Spleen (tissue), 11 donors: ENCODE results near the gene KLF15. TPM values are rescaled to one million over a fixed set of nuclear protein-coding genes. Genes with fewer than 3 reads are reported as not detected.

Experiments
- DNase-seq: peaks from one replicate; pipeline ENCODE4 v3.0.0-alpha.2; 2020
- H3K27ac ChIP-seq, 8 donors: fragments of 200-600 bp; sonication (generic) in 7 of 8; 1 replicate in 4 of 8; 2 replicates in 4 of 8; pipeline versions ENCODE4 v1.5.0 to v1.8.0; 2016 to 2021; ENCODE audit warnings: inconsistent platforms in 4 of 8, mild to moderate bottlenecking in 4 of 8, moderate library complexity in 1 of 8
- H3K27me3 ChIP-seq, 7 donors: fragments of 200-600 bp; sonication (generic) in 6 of 7; replicated peaks in 1 of 7; 1 replicate in 4 of 7; 2 replicates in 3 of 7; pipeline versions ENCODE4 v1.5.0 to v1.8.0; 2016 to 2021; ENCODE audit warnings: inconsistent platforms in 3 of 7, mild to moderate bottlenecking in 1 of 7
- H3K36me3 ChIP-seq, 6 donors: fragments of 200-600 bp; sonication (generic) in 5 of 6; 1 replicate in 4 of 6; 2 replicates in 2 of 6; pipeline versions ENCODE4 v1.5.0 to v1.8.0; 2016 to 2021; ENCODE audit warnings: inconsistent platforms in 2 of 6
- H3K4me1 ChIP-seq, 6 donors: fragments of 200-600 bp; sonication (generic) in 5 of 6; 1 replicate in 3 of 6; 2 replicates in 3 of 6; pipeline versions ENCODE4 v1.5.0 to v1.8.0; 2016 to 2021; ENCODE audit warnings: inconsistent platforms in 3 of 6
- H3K4me3 ChIP-seq, 8 donors: fragments of 200-600 bp; sonication (generic) in 7 of 8; 1 replicate in 4 of 8; 2 replicates in 4 of 8; pipeline versions ENCODE4 v1.5.0 to v1.8.0; 2016 to 2021; ENCODE audit warnings: inconsistent platforms in 4 of 8, mild to moderate bottlenecking in 4 of 8, moderate library complexity in 2 of 8
- H3K9me3 ChIP-seq, 8 donors: fragments of 200-600 bp; sonication (generic) in 7 of 8; 1 replicate in 4 of 8; 2 replicates in 4 of 8; pipeline versions ENCODE4 v1.5.0 to v1.8.0; 2016 to 2021; ENCODE audit warnings: inconsistent platforms in 4 of 8
- POLR2A ChIP-seq, 3 donors: fragments of 450-650 bp; IDR thresholded peaks; one replicate each; pipeline ENCODE4 v1.5.1; 2017; ENCODE audit warnings: antibody characterized with exemption in 3 of 3, mild to moderate bottlenecking in 1 of 3
- POLR2AphosphoS5 ChIP-seq, 3 donors: sonication (generic); formaldehyde crosslinking; IDR thresholded peaks; one replicate each; pipeline ENCODE4 v1.5.1; 2017; ENCODE audit warnings: antibody characterized with exemption in 3 of 3
- WGBS, 5 donors: extraction: QIAGEN DNeasy Blood & Tissue Kit in 3 of 5; methylation state at CpG; one replicate each; pipeline versions ENCODE4 v1.1.5 to v1.1.7; 2013 to 2018; 5-methylcytosine and 5-hydroxymethylcytosine counted together
- intact Hi-C: fragments of 100-400 bp; cut with DNase I; formaldehyde crosslinking; loops from one replicate; pipeline ENCODE4 v1.15.0; 2023; ENCODE audit warnings: low total_unique reads
- polyA plus RNA-seq, 3 donors: library from polyadenylated mRNA; stranded (reverse); fragments of 200-250 nt; gene quantifications; one replicate each; pipeline ENCODE4 v1.2.1, GENCODE V29; 2013
- total RNA-seq, 7 donors: library from RNA; depleted of rRNA in 3 of 7; stranded (reverse); fragments of >200 nt in 3 of 7; fragmentation: NEBNext Ultra II Directional in 4 of 7; extraction: Animal tissue kit (Norgen Biotek cat#: 25700) in 4 of 7; gene quantifications; one replicate each; pipeline versions ENCODE4 v1.1.0 to v1.2.1, GENCODE V29; 2016 to 2021
- TF ChIP-seq, protein P1 (sequence below), 11 experiments: fragments of 200-600 bp in 7 of 11; fragments of 450-650 bp in 4 of 11; sonication (generic) in 4 of 11; IDR thresholded peaks in 8 of 11; conservative IDR thresholded peaks in 3 of 11; 1 replicate in 7 of 11; 2 replicates in 4 of 11; pipeline versions ENCODE4 v1.4.0 to v1.8.0; 2016 to 2021; ENCODE audit warnings: antibody characterized with exemption in 11 of 11, inconsistent platforms in 4 of 11, mild to moderate bottlenecking in 1 of 11
- donor health status: healthy with polysubstance abuse.
- donor health status: DM: no; HTN: no; CAD: no; lungs with moderate emphysema.
- donor health status: DM: no; HTN: no; CAD: no.
- donor health status: Bipolar disorder and iron deficiency.
- donor health status: healthy.
- donor health status: DM: no; HTN: no; CAD: no.
- donor health status: DM: yes; HTN: yes; CAD: no.

The KLF15 gene
- total and polyA plus RNA-seq, 10 donors: 0.57 to 9.5 (median 3.3) TPM

DNA sequence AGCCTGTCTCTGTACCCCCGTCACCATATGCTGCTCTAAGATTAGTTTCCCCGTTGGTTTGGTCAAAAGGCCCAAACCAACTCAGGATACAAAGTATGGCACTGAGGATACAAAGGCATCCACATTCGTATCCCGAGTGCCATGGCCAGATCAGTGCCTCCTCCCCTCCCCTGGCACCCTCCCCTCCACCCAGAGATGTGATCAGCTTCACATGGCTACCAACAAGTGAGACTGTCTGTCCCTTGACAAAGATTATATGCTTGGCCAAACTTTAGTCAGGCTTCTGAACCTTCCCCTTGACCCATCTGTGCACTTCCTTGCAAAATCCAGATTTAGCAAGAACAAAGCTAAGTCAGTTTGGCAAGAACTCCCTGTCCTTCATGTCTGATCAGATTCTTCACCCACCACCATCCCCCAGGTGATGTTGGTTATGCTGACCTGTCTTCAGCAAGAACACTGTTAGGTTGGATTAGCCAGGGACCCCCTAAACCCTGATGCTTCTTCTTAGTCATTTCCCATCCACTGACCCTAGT is 61.7 kb downstream of the KLF15 start:
- H3K27me3 ChIP-seq: peaks cover 0 to 17% (median 0%) of the 10 kb centered on the region in 7 donors
- no peaks in the 10 kb centered on the region for H3K36me3 ChIP-seq
- no peak for TF ChIP-seq POLR2AphosphoS5 (IDR thresholded peaks at IDR 0.05)
- no peak for TF ChIP-seq POLR2A (IDR thresholded peaks at IDR 0.05)
- TF ChIP-seq, protein P1, sequence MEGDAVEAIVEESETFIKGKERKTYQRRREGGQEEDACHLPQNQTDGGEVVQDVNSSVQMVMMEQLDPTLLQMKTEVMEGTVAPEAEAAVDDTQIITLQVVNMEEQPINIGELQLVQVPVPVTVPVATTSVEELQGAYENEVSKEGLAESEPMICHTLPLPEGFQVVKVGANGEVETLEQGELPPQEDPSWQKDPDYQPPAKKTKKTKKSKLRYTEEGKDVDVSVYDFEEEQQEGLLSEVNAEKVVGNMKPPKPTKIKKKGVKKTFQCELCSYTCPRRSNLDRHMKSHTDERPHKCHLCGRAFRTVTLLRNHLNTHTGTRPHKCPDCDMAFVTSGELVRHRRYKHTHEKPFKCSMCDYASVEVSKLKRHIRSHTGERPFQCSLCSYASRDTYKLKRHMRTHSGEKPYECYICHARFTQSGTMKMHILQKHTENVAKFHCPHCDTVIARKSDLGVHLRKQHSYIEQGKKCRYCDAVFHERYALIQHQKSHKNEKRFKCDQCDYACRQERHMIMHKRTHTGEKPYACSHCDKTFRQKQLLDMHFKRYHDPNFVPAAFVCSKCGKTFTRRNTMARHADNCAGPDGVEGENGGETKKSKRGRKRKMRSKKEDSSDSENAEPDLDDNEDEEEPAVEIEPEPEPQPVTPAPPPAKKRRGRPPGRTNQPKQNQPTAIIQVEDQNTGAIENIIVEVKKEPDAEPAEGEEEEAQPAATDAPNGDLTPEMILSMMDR (IDR thresholded peaks at IDR 0.05 in 8 of 11, conservative IDR thresholded peaks at IDR 0.05 in 3 of 11): no peak
- H3K9me3 ChIP-seq: no peaks in the 10 kb centered on the region
- no peaks in the 10 kb centered on the region for H3K4me1 ChIP-seq
- intact Hi-C loops: no loop called here
- H3K27ac ChIP-seq: no peak overlapping the region
- no peak overlapping the region for H3K4me3 ChIP-seq
- 72 to 92% (median 75%) methylated on average over 4 of the region's 4 CpGs for WGBS, 5 donors
- DNase-seq: peak; percentile 24

DNA sequence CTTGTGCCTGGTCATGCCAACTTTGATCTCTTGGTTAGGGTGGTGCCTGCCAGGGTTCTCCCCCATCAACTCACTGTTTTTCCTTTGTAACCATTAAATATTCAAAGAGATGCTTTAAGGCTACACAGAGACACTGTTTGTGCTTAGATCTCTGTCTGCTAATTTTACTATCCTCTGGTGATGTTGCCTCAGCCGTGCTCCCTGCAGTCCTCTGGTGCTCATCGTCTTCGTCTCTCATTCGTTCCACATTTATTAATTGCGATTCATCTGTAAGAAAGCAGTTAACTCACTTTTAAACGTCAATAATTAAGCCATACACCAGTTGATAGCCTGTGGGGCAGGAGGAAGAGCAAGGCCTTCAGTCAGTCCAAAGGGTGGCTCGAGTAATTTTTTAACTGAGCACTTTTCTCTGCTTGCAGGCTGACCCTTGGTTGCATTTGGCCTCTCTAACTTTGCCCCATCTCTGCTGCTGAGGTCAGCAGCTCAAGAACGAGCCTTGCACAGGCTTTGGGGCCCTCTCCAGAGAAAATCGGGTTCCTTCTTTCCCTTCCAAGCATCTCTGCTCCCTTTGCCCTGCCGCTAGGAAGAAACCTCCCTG is 62.9 kb downstream of the KLF15 start:
- no peaks in the 10 kb centered on the region for H3K9me3 ChIP-seq
- peaks cover 0 to 25% (median 0%) of the 10 kb centered on the region in 7 donors for H3K27me3 ChIP-seq
- DNase-seq: no peak
- WGBS, 5 donors: 80 to 90% (median 86%) methylated on average over 10 of the region's 10 CpGs
- intact Hi-C loops: no loop called here
- H3K36me3 ChIP-seq: no peaks in the 10 kb centered on the region
- H3K4me1 ChIP-seq: no peaks in the 10 kb centered on the region
- H3K4me3 ChIP-seq: no peak overlapping the region
- TF ChIP-seq POLR2AphosphoS5 (IDR thresholded peaks at IDR 0.05) (no peak), POLR2A (IDR thresholded peaks at IDR 0.05) (no peak)
- TF ChIP-seq, protein P1 (IDR thresholded peaks at IDR 0.05 in 8 of 11, conservative IDR thresholded peaks at IDR 0.05 in 3 of 11): no peak
- H3K27ac ChIP-seq: no peak overlapping the region

DNA sequence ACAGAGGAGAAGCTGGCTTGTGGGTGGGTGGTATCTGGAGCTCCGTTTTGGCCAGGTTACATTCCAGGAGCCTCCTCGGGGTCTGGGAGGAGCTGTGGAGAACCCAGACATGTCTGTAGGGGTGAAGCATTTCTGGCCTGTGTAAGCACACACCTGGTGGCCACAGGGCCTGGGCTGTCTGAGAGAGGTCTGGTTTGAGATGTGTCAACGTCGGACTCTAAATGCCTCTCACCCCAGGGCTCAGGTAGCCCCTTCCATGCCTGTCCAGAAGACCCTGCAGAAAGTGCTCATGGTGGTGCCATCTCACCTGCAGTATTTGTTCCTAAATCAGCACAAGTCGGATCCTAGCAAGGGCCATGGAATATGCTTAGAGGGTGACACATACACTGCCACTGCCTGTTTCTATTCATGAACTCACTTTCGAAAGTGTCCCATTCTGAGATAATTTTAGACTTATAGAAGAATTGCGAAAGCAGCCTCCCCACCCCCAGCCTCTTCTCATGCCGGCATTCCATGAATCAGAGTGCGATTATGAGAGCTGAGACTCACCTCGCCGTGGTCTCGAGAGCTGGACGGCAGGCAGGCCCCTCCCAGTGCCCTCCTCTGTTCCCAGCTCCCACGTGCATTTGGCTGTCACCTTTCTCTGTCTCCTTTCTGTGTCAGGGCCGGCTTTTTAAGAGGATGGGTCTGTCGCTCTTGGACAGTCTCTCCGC is 63.7 kb downstream of the KLF15 start:
- Histone ChIP-seq H3K4me3 (no peak overlapping the region), H3K9me3 (no peaks in the 10 kb centered on the region), H3K27me3 (peaks cover 0 to 33% (median 0%) of the 10 kb centered on the region in 7 donors), H3K36me3 (no peaks in the 10 kb centered on the region), H3K4me1 (peaks cover 0 to 2% (median under 1%) of the 10 kb centered on the region in 6 donors), H3K27ac (no peak overlapping the region)
- no peak for DNase-seq
- WGBS, 5 donors: 79 to 89% (median 83%) methylated on average over 17 of the region's 17 CpGs
- TF ChIP-seq POLR2A (IDR thresholded peaks at IDR 0.05): no peak
- TF ChIP-seq POLR2AphosphoS5 (IDR thresholded peaks at IDR 0.05): no peak
- TF ChIP-seq, protein P1 (IDR thresholded peaks at IDR 0.05 in 8 of 11, conservative IDR thresholded peaks at IDR 0.05 in 3 of 11): no peak
- intact Hi-C loops: no loop called here

Other genes with a start within 250 kb of the KLF15 start
- gene ALDH1L1, start 176.8 kb downstream of the KLF15 start, total RNA-seq: 1 to 10 TPM in 1 of 7 donors, under 1 TPM in 3, not detected in 3; 0.09 to 1.3 (median 0.38) TPM
- gene ALDH1L1, start 176.8 kb downstream of the KLF15 start, polyA plus RNA-seq: under 1 TPM; 0.13 to 0.35 (median 0.29) TPM
- not detected for gene CFAP100, start 37.5 kb upstream of the KLF15 start, total RNA-seq
- not detected for gene CFAP100, start 37.5 kb upstream of the KLF15 start, polyA plus RNA-seq
- 10 to 100 TPM; 32.4 to 75.3 (median 50.0) TPM for gene ZXDC, start 118.5 kb upstream of the KLF15 start, total RNA-seq
- gene ZXDC, start 118.5 kb upstream of the KLF15 start, polyA plus RNA-seq: 10 to 100 TPM in 2 of 3 donors, 1 to 10 TPM in 1; 7.5 to 14.6 (median 13.2) TPM
- under 1 TPM in 1 of 7 donors, not detected in 6; 0.16 TPM for gene UROC1, start 160.4 kb upstream of the KLF15 start, total RNA-seq
- gene UROC1, start 160.4 kb upstream of the KLF15 start, polyA plus RNA-seq: under 1 TPM; 0.02 to 0.03 (median 0.02) TPM
- gene CHST13, start 166.7 kb upstream of the KLF15 start, total RNA-seq: 10 to 100 TPM in 1 of 7 donors, 1 to 10 TPM in 6; 2.4 to 11.2 (median 5.6) TPM
- gene CHST13, start 166.7 kb upstream of the KLF15 start, polyA plus RNA-seq: 1 to 10 TPM in 2 of 3 donors, under 1 TPM in 1; 0.26 to 1.8 (median 1.0) TPM
- gene C3orf22, start 201.5 kb upstream of the KLF15 start, total RNA-seq: not detected
- gene C3orf22, start 201.5 kb upstream of the KLF15 start, polyA plus RNA-seq: not detected